Kidney (tissue), 14 donors: ENCODE results near the gene EZH1. TPM values are rescaled to one million over a fixed set of nuclear protein-coding genes. Genes with fewer than 3 reads are reported as not detected.

ENCODE experiments used
- DNase-seq, 5 donors: peaks; one replicate each; pipeline ENCODE4 v3.0.0-alpha.2; 2013 to 2020
- FAIRE-seq: peaks from 2 replicates; lab custom pipeline; 2012; peaks lifted over from hg19 to GRCh38; lab: Jason Lieb, UNC
- H3K27ac ChIP-seq, 2 donors: one replicate each; pipeline ENCODE4 v1.7.0; 2013; ENCODE audit warnings: low read depth in 2 of 2, low read length in 2 of 2, inconsistent platforms in 1 of 2
- H3K27me3 ChIP-seq: one replicate; pipeline ENCODE4 v1.7.1; 2013; ENCODE audit warnings: low read length, inconsistent platforms; ENCODE audit not compliant: control insufficient read depth, insufficient read depth
- H3K36me3 ChIP-seq, 3 donors: one replicate each; pipeline versions ENCODE4 v1.7.0 to v1.7.1; 2013; ENCODE audit warnings: low read length in 3 of 3, control low read depth in 1 of 3, inconsistent platforms in 1 of 3; ENCODE audit not compliant: insufficient read depth in 3 of 3, control insufficient read depth in 2 of 3
- H3K4me1 ChIP-seq, 3 donors: one replicate each; pipeline versions ENCODE4 v1.7.0 to v1.7.1; 2013; ENCODE audit warnings: low read length in 3 of 3, inconsistent platforms in 1 of 3, low read depth in 1 of 3; ENCODE audit not compliant: control insufficient read depth in 2 of 3, insufficient read depth in 2 of 3
- H3K4me3 ChIP-seq, 3 donors: one replicate each; pipeline versions ENCODE4 v1.7.0 to v1.8.1; 2013; ENCODE audit warnings: low read length in 3 of 3, control low read depth in 1 of 3, inconsistent platforms in 1 of 3
- H3K9ac ChIP-seq, 3 donors: one replicate each; pipeline versions ENCODE4 v1.7.0 to v1.7.1; 2013; ENCODE audit warnings: low read length in 3 of 3, control low read depth in 1 of 3, inconsistent platforms in 1 of 3
- H3K9me3 ChIP-seq, 3 donors: one replicate each; pipeline versions ENCODE4 v1.7.0 to v1.7.1; 2013; ENCODE audit warnings: low read length in 3 of 3, control low read depth in 1 of 3, inconsistent platforms in 1 of 3; ENCODE audit not compliant: control insufficient read depth in 2 of 3, insufficient read depth in 1 of 3
- intact Hi-C: fragments of 100-400 bp; cut with DNase I; formaldehyde crosslinking; loops from one replicate; pipeline ENCODE4 v1.11.1; 2022
- polyA plus RNA-seq: library from polyadenylated mRNA; stranded (reverse); fragments of 350-450 nt; fragmentation: Illumina TruSeq; extraction: RNeasy Lipid Tissue Mini Kit (QIAGEN cat#74804); gene quantifications from one replicate; pipeline ENCODE4 v1.2.3, GENCODE V29; 2014; ENCODE audit warnings: low read depth, low replicate concordance; ENCODE audit not compliant: insufficient read depth
- total RNA-seq: library from RNA; stranded (reverse); fragmentation: NEBNext Ultra II Directional; extraction: Animal tissue kit (Norgen Biotek cat#: 25700); gene quantifications from one replicate; pipeline ENCODE4 v1.2.1, GENCODE V29; 2021
- TF ChIP-seq, protein P1 (sequence below): IDR thresholded peaks from 3 replicates; pipeline ENCODE4 v1.5.1; 2012; ENCODE audit warnings: mild to moderate bottlenecking, moderate library complexity, borderline replicate concordance; ENCODE audit not compliant: insufficient read depth; ENCODE audit errors: extremely low read depth
- donor health status: control.
- donor health status: control.
- donor health status: control.
- donor health status: control.
- donor health status: control.
- donor health status: DM: yes; HTN: yes; CAD: no.
- donor health status: Normal renal cell carcinoma (clear cell type).

The EZH1 gene
- total and polyA plus RNA-seq, 2 donors from 2014 or later: 20.8 to 59.2 TPM

DNA sequence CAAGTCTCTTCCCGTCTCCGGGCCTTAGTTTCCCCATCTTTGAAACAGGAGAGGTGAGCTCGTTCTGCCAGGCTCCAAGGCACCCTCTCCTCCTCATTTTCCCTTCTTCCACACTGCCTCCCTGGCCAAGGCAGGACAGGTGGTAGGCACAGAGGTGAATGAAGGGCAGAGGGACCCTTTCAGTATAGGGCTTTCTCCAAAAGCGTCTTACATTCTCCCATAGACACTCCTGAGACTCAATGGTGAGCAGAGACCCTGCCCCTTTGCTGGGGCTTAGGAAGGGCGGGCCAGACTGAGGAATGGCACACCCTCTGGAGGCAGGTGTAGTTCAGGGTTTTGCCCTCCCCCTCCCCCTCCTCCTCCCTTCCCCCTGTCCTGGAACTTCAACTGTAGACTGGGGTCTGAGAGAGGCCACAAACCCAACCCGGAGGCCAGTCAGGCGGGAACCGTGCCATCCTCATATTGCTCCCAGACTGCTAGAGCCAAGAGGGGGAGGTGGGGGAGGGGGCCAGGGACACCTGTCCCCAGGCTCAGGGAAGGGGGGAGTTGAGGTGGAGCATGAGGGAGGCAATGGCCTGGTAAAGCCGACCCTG lies 70.0 kb downstream of the EZH1 start:
- Histone ChIP-seq H3K9ac (peak overlapping the region in 1 of 3 donors; percentile 69), H3K4me1 (peaks cover 0 to 25% (median 0%) of the 10 kb centered on the region in 3 donors), H3K27me3 (no peaks in the 10 kb centered on the region), H3K27ac (peak overlapping the region; percentile 13 to 54), H3K9me3 (no peaks in the 10 kb centered on the region), H3K36me3 (peaks cover 0 to 21% (median 4%) of the 10 kb centered on the region in 3 donors), H3K4me3 (peak overlapping the region; percentile 61 to 89 (median 73))
- FAIRE-seq (no peak), DNase-seq (peak in 3 of 5 donors; percentile 53 to 78 (median 74))
- intact Hi-C loops: no loop called here
- TF ChIP-seq, protein P1, sequence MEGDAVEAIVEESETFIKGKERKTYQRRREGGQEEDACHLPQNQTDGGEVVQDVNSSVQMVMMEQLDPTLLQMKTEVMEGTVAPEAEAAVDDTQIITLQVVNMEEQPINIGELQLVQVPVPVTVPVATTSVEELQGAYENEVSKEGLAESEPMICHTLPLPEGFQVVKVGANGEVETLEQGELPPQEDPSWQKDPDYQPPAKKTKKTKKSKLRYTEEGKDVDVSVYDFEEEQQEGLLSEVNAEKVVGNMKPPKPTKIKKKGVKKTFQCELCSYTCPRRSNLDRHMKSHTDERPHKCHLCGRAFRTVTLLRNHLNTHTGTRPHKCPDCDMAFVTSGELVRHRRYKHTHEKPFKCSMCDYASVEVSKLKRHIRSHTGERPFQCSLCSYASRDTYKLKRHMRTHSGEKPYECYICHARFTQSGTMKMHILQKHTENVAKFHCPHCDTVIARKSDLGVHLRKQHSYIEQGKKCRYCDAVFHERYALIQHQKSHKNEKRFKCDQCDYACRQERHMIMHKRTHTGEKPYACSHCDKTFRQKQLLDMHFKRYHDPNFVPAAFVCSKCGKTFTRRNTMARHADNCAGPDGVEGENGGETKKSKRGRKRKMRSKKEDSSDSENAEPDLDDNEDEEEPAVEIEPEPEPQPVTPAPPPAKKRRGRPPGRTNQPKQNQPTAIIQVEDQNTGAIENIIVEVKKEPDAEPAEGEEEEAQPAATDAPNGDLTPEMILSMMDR: no peak

DNA sequence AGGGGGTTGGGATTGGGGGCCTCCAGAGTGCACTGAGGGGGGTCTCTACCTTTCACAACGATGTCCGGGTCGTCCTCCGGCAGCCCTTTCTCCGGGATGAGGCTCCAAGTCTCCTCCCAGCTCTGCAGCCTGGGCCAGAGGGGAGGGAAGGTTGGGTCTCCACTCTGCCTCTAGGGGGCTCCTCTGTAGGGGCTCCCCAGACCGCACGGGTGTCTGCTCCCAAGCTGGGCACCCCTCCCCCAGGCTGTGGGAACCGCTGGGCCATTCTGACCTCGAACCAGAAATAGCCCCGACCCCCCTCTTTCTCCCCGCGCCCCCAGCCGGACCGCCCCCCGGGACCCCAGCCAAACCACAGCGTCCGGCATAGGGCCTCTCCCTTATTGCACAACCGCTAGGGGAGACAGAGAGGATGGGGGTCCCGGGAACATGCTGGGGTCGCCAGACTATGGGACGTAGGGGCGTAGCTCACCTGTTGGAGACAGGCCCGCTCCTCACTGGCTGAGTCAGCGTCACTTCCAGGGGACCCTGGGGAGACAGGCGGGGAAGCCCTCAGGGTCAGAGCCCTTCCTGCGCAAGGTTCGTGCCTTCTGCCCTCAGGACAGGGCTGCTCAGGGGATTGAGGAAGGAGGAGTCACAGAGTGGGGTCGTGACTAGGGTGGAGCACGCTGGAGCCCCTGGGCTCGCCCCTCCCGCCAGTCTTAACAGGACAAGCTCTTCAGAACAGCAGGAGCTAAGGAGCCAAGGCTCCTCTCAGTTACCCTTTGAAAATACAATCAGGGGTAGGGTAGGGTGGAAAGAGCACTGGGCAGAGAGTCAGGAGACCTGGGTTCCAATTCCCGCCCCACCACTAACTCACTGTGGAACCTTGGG lies 70.7 kb downstream of the EZH1 start:
- Histone ChIP-seq H3K36me3 (peaks cover 0 to 26% (median 4%) of the 10 kb centered on the region in 3 donors), H3K27me3 (no peaks in the 10 kb centered on the region), H3K9me3 (no peaks in the 10 kb centered on the region), H3K4me3 (peak overlapping the region in 2 of 3 donors; percentile 20 to 39), H3K9ac (peak overlapping the region in 1 of 3 donors; percentile 69), H3K27ac (peak overlapping the region; percentile 13 to 65), H3K4me1 (peaks cover 0 to 20% (median 0%) of the 10 kb centered on the region in 3 donors)
- no peak for FAIRE-seq
- intact Hi-C loops: no loop called here
- TF ChIP-seq, protein P1: no peak
- peak in 3 of 5 donors; percentile 72 to 92 (median 80) for DNase-seq

DNA sequence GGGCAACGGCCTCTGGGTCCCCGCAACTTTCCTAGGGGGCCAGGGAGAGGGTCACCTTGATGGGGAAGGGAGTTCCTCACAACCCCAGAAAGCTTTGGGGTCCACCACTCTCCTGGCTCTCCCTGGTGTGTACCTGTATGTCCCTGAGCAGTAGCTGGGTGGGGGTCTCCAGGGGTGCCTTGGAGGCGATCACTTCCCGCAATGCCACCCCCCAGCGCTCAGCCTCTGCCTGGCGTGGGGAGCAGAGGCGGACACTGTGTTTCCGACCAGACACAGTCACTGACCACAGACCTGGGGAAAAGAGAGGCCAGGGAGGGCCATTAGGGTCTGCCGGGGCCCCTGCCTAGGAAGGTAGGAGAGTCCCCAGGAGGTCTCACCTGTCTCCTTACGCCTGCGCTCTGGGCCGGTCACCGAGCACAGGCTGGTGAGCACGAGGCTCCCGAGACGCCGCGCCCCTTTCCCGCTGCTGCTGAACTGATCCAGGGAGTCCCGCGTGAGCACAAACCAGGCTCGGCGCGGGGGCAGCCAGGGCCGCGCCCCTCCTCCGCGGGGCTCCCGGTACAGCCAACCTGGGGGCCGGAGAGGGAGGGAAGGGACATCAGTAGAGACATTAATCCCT lies 71.5 kb downstream of the EZH1 start:
- FAIRE-seq: no peak
- intact Hi-C loops: no loop called here
- Histone ChIP-seq H3K9me3 (no peaks in the 10 kb centered on the region), H3K4me1 (peaks cover 0 to 17% (median 0%) of the 10 kb centered on the region in 3 donors), H3K36me3 (peaks cover 0 to 29% (median 4%) of the 10 kb centered on the region in 3 donors), H3K4me3 (no peak overlapping the region), H3K9ac (no peak overlapping the region), H3K27ac (peak overlapping the region in 1 of 2 donors; percentile 53), H3K27me3 (no peaks in the 10 kb centered on the region)
- TF ChIP-seq, protein P1: no peak
- DNase-seq: peak in 2 of 5 donors; percentile 36 to 76
